ENCODE measurements around the gene THBS1. TPM values are rescaled to one million over a fixed set of nuclear protein-coding genes. Genes with fewer than 3 reads are reported as not detected.

THBS1 gene
- total RNA-seq, 1 experiment from 2014 or later: 5.4 TPM

GRCh38 chr15:39641191-39641889, 60.5 kb downstream of the THBS1 start:
- in situ Hi-C loops (cut with HindIII; ENCODE audit: low pct_unique_long_range_greater_than_20kb, low sequenced_read_pairs): no loop called here
- no peak for DNase-seq (ENCODE audit: low read depth, low spot score)

- no peak for DNase-seq (ENCODE audit: low read depth, low spot score)
- in situ Hi-C loops (cut with HindIII; ENCODE audit: low pct_unique_long_range_greater_than_20kb, low sequenced_read_pairs): no loop called here
Measured at GRCh38 chr15:39642011-39642640, 61.2 kb downstream of the THBS1 start.

GRCh38 chr15:39643727-39644126, 62.8 kb downstream of the THBS1 start:
- DNase-seq (ENCODE audit: low read depth, low spot score): no peak
- in situ Hi-C loops (cut with HindIII; ENCODE audit: low pct_unique_long_range_greater_than_20kb, low sequenced_read_pairs): no loop called here

- no peak for DNase-seq (ENCODE audit: low read depth, low spot score)
- in situ Hi-C loops (cut with HindIII; ENCODE audit: low pct_unique_long_range_greater_than_20kb, low sequenced_read_pairs): no loop called here
Measured at GRCh38 chr15:39644136-39644535, 63.3 kb downstream of the THBS1 start.

- in situ Hi-C loops (cut with HindIII; ENCODE audit: low pct_unique_long_range_greater_than_20kb, low sequenced_read_pairs): no loop called here
Measured at GRCh38 chr15:39645138-39645975, 64.5 kb downstream of the THBS1 start.

GRCh38 chr15:39645976-39646257, 65.0 kb downstream of the THBS1 start:
- in situ Hi-C loops (cut with HindIII; ENCODE audit: low pct_unique_long_range_greater_than_20kb, low sequenced_read_pairs): no loop called here
- no peak for DNase-seq (ENCODE audit: low read depth, low spot score)

More at GRCh38 chr15:39645138-39645975, 64.5 kb downstream of the THBS1 start:
- no peak for DNase-seq (ENCODE audit: low read depth, low spot score)

- no peak for DNase-seq (ENCODE audit: low read depth, low spot score)
- in situ Hi-C loops (cut with HindIII; ENCODE audit: low pct_unique_long_range_greater_than_20kb, low sequenced_read_pairs): no loop called here
Measured at GRCh38 chr15:39646425-39646824, 65.5 kb downstream of the THBS1 start.

Other genes with a start within 250 kb of the THBS1 start
- gene FSIP1, start 201.8 kb downstream of the THBS1 start, total RNA-seq (2014; rRNA removed; shearing (Covaris generic)): 0.27 and 0.42 TPM in 2 replicates